Right lobe of liver (tissue), 6 donors: ENCODE data around the gene TEK. TPM values are rescaled to one million over a fixed set of nuclear protein-coding genes. Genes with fewer than 3 reads are reported as not detected.

ENCODE experiments used
- ATAC-seq, 4 donors: fragments of 200-7000 bp; cut with Tn5 transposase; one replicate each; pipeline ENCODE4 v1.9.1; 2020; ENCODE audit warnings: mild to moderate bottlenecking in 4 of 4, moderate library complexity in 4 of 4
- DNase-seq, 3 donors: peaks; one replicate each; pipeline ENCODE4 v3.0.0-alpha.2; 2020
- H3K27ac ChIP-seq, 3 donors: fragments of 200-600 bp; one replicate each; pipeline ENCODE4 v1.8.0; 2022
- H3K27me3 ChIP-seq, 2 donors: fragments of 200-600 bp; one replicate each; pipeline ENCODE4 v1.8.0; 2022
- H3K36me3 ChIP-seq, 4 donors: fragments of 200-600 bp; sonication (generic) in 1 of 4; one replicate each; pipeline versions ENCODE4 v1.5.1 to v1.8.0; 2017 to 2022; ENCODE audit warnings: control low read depth in 1 of 4
- H3K4me1 ChIP-seq, 4 donors: fragments of 200-600 bp; sonication (generic) in 1 of 4; one replicate each; pipeline versions ENCODE4 v1.5.1 to v1.8.0; 2017 to 2022; ENCODE audit warnings: control low read depth in 1 of 4
- H3K4me3 ChIP-seq, 3 donors: fragments of 200-600 bp; one replicate each; pipeline ENCODE4 v1.8.0; 2022
- H3K9me3 ChIP-seq, 4 donors: fragments of 200-600 bp; sonication (generic) in 1 of 4; one replicate each; pipeline versions ENCODE4 v1.5.1 to v1.8.0; 2017 to 2022; ENCODE audit warnings: control low read depth in 1 of 4
- POLR2A ChIP-seq: fragments of 450-650 bp; IDR thresholded peaks from one replicate; pipeline ENCODE4 v1.6.1; 2017; ENCODE audit warnings: antibody characterized with exemption, mild to moderate bottlenecking
- WGBS: methylation state at CpG from one replicate; pipeline ENCODE4 v1.1.6; 2018; ENCODE audit warnings: low coverage, low lambda C conversion rate; ENCODE audit not compliant: insufficient coverage; ENCODE audit errors: missing lambda C conversion rate; 5-methylcytosine and 5-hydroxymethylcytosine counted together
- intact Hi-C, 2 donors: fragments of 100-400 bp; cut with DNase I; formaldehyde crosslinking; loops; one replicate each; pipeline versions ENCODE4 v1.11.2 to v1.14.1; 2022
- total RNA-seq, 6 experiments: library from RNA; depleted of rRNA in 2 of 6; stranded (reverse); fragments of >200 nt in 2 of 6; fragmentation: NEBNext Ultra II Directional in 3 of 6; extraction: Animal tissue kit (Norgen Biotek cat#: 25700) in 3 of 6; gene quantifications; one replicate each; pipeline versions ENCODE4 v1.1.0 to v1.2.4, GENCODE V29; 2016 to 2023
- TF ChIP-seq, protein P1 (sequence below), 4 donors: fragments of 200-600 bp in 3 of 4; fragments of 450-650 bp in 1 of 4; IDR thresholded peaks; one replicate each; pipeline versions ENCODE4 v1.5.1 to v1.8.0; 2016 to 2022; ENCODE audit warnings: antibody characterized with exemption in 4 of 4, mild to moderate bottlenecking in 2 of 4
- donor health status: DM: no; HTN: yes; CAD: no.
- donor health status: DM: no; HTN: no; CAD: no.
- donor health status: DM: no; HTN: no; CAD: no.
- donor health status: DM: no; HTN: yes; CAD: no.
- donor health status: DM: no; HTN: yes; CAD: no.

The TEK gene
- total RNA-seq, 6 experiments from 2014 or later: 4.0 to 6.9 (median 6.1) TPM

GRCh38 chr9:27183131-27183530, 74.1 kb downstream of the TEK start:
- H3K27ac ChIP-seq: no peak overlapping the region
- H3K4me3 ChIP-seq: no peak overlapping the region
- no peak for TF ChIP-seq POLR2A
- TF ChIP-seq, protein P1, sequence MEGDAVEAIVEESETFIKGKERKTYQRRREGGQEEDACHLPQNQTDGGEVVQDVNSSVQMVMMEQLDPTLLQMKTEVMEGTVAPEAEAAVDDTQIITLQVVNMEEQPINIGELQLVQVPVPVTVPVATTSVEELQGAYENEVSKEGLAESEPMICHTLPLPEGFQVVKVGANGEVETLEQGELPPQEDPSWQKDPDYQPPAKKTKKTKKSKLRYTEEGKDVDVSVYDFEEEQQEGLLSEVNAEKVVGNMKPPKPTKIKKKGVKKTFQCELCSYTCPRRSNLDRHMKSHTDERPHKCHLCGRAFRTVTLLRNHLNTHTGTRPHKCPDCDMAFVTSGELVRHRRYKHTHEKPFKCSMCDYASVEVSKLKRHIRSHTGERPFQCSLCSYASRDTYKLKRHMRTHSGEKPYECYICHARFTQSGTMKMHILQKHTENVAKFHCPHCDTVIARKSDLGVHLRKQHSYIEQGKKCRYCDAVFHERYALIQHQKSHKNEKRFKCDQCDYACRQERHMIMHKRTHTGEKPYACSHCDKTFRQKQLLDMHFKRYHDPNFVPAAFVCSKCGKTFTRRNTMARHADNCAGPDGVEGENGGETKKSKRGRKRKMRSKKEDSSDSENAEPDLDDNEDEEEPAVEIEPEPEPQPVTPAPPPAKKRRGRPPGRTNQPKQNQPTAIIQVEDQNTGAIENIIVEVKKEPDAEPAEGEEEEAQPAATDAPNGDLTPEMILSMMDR (IDR thresholded peaks at IDR 0.05): no peak
- WGBS: 65% methylated on average over 2 of the region's 2 CpGs
- ATAC-seq (no peak), DNase-seq (no peak)
- no peaks in the 10 kb centered on the region for H3K4me1 ChIP-seq
- H3K9me3 ChIP-seq: no peaks in the 10 kb centered on the region
- H3K36me3 ChIP-seq: no peaks in the 10 kb centered on the region
- no peaks in the 10 kb centered on the region for H3K27me3 ChIP-seq
- intact Hi-C loops: no loop called here

DNA sequence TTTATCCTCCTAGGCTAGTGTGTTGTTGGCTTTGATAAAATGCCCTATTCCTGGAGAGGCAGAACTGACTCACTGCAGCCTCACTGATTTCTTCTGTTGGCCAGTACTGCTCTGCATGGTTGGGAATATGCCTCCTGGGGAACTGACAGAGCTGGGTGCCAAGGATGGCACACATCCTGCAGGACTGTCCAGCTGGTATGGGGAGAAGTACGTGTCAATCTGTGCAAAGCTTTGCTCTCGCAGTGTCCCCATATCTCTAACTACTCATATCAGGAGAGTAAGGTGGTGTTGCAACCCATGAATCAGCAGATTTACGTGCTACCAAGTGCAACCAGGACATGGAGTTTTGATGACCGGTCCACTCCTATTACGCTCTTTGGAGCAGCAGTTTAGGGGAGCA, 74.7 kb downstream of the TEK start:
- DNase-seq: no peak
- H3K27me3 ChIP-seq: no peaks in the 10 kb centered on the region
- no peaks in the 10 kb centered on the region for H3K4me1 ChIP-seq
- H3K9me3 ChIP-seq: no peaks in the 10 kb centered on the region
- no peak overlapping the region for H3K27ac ChIP-seq
- WGBS: 44% methylated on average over 3 of the region's 5 CpGs
- no peaks in the 10 kb centered on the region for H3K36me3 ChIP-seq
- ATAC-seq: peak in 3 of 4 donors; percentile 19 to 57 (median 38)
- TF ChIP-seq POLR2A: no peak
- TF ChIP-seq, protein P1 (IDR thresholded peaks at IDR 0.05): no peak
- intact Hi-C loops: no loop called here
- H3K4me3 ChIP-seq: no peak overlapping the region

GRCh38 chr9:27184556-27185351, 75.7 kb downstream of the TEK start:
- intact Hi-C loops: no loop called here
- TF ChIP-seq, protein P1 (IDR thresholded peaks at IDR 0.05): no peak
- no peak for TF ChIP-seq POLR2A
- ATAC-seq (peak in 1 of 4 donors; percentile 79), DNase-seq (peak in 1 of 3 donors; percentile 25)
- Histone ChIP-seq H3K4me1 (no peaks in the 10 kb centered on the region), H3K9me3 (no peaks in the 10 kb centered on the region), H3K27me3 (no peaks in the 10 kb centered on the region), H3K36me3 (no peaks in the 10 kb centered on the region), H3K4me3 (no peak overlapping the region), H3K27ac (no peak overlapping the region)
- 48% methylated on average over 5 of the region's 5 CpGs for WGBS

DNA sequence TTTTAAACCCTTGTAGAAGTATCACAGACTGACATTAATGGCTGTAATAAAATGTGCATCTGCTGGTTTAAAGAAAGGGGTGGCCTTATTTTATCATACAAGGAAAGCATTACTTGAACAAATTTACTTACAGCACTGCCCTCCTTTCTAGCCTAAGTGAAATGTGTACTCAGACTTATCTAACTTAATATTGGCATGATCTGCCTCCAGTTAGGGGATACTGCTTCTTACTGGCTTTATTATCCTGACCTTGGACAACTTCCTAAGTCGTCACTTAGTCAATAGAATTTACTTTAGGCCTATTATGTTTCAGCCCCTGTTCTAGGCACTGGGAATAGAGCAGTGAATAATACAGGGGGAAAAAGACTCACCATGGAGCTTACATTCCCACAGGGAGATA, 79.4 kb downstream of the TEK start:
- Histone ChIP-seq H3K27ac (no peak overlapping the region), H3K9me3 (no peaks in the 10 kb centered on the region), H3K36me3 (no peaks in the 10 kb centered on the region), H3K27me3 (no peaks in the 10 kb centered on the region), H3K4me3 (no peak overlapping the region), H3K4me1 (no peaks in the 10 kb centered on the region)
- WGBS: 45% methylated on average over 1 of the region's 1 CpG
- ATAC-seq: no peak
- no peak for TF ChIP-seq POLR2A
- TF ChIP-seq, protein P1 (IDR thresholded peaks at IDR 0.05): no peak
- no peak for DNase-seq
- intact Hi-C loops: no loop called here
